Neuronal stem cell (in vitro differentiated cells): ENCODE results near the gene NEB.
"Not testable (repeated sequence)": the region's sequence is repeated elsewhere in the genome, so short reads cannot be mapped to it uniquely, and the experiment has no call there.

Experiments
- DNase-seq: peaks from one replicate; pipeline ENCODE4 v3.0.0-alpha.2; 2013; ENCODE audit warnings: low spot score
- H2AFZ ChIP-seq: one replicate; pipeline ENCODE4 v1.6.1; 2013; ENCODE audit warnings: mild to moderate bottlenecking, low read length, inconsistent platforms
- H2AK5ac ChIP-seq: 2 replicates; pipeline ENCODE4 v1.6.1; 2013; ENCODE audit warnings: low read depth, mild to moderate bottlenecking, inconsistent platforms, low read length, moderate library complexity, mixed read lengths
- H2BK120ac ChIP-seq: 2 replicates; pipeline ENCODE4 v1.6.1; 2013; ENCODE audit warnings: low read depth, mild to moderate bottlenecking, inconsistent platforms, low read length, moderate library complexity, mixed read lengths
- H2BK12ac ChIP-seq: one replicate; pipeline ENCODE4 v1.6.1; 2013; ENCODE audit warnings: low read length, inconsistent platforms
- H2BK15ac ChIP-seq: 2 replicates; pipeline ENCODE4 v1.6.1; 2013; ENCODE audit warnings: mild to moderate bottlenecking, low read length, inconsistent platforms, mixed read lengths
- H2BK5ac ChIP-seq: one replicate; pipeline ENCODE4 v1.6.1; 2013; ENCODE audit warnings: inconsistent platforms, mild to moderate bottlenecking, low read length, moderate library complexity
- H3K14ac ChIP-seq: one replicate; pipeline ENCODE4 v1.6.1; 2013; ENCODE audit warnings: low read length, inconsistent platforms
- H3K18ac ChIP-seq: 2 replicates; pipeline ENCODE4 v1.6.1; 2013; ENCODE audit warnings: low read length, inconsistent platforms
- H3K23ac ChIP-seq: 2 replicates; pipeline ENCODE4 v1.6.1; 2013; ENCODE audit warnings: low read depth, mild to moderate bottlenecking, mixed read lengths, low read length, inconsistent platforms; ENCODE audit not compliant: poor library complexity
- H3K27ac ChIP-seq: replicated peaks from 3 replicates; pipeline ENCODE4 v1.5.1; 2013; ENCODE audit warnings: low read length, inconsistent platforms
- H3K27me3 ChIP-seq, 3 experiments: 2 replicates each; pipeline ENCODE4 v1.6.1; 2013; ENCODE audit warnings: low read length in 3 of 3, mild to moderate bottlenecking in 2 of 3, inconsistent platforms in 1 of 3, low read depth in 1 of 3, mixed read lengths in 1 of 3, moderate library complexity in 1 of 3; ENCODE audit not compliant: control insufficient read depth in 3 of 3, insufficient read depth in 3 of 3
- H3K36me3 ChIP-seq, 2 donors: replicated peaks in 1 of 2; 2 replicates each; pipeline ENCODE4 v1.6.1; 2013; ENCODE audit warnings: low read length in 2 of 2; ENCODE audit not compliant: control insufficient read depth in 2 of 2, insufficient read depth in 2 of 2
- H3K4ac ChIP-seq: 2 replicates; pipeline ENCODE4 v1.6.1; 2013; ENCODE audit warnings: inconsistent platforms, mild to moderate bottlenecking, low read length, moderate library complexity
- H3K4me1 ChIP-seq, 2 donors: 1 replicate in 1 of 2; 2 replicates in 1 of 2; pipeline ENCODE4 v1.6.1; 2013; ENCODE audit warnings: low read length in 2 of 2, low read depth in 1 of 2; ENCODE audit not compliant: control insufficient read depth in 2 of 2, insufficient read depth in 1 of 2
- H3K4me2 ChIP-seq: one replicate; pipeline ENCODE4 v1.6.1; 2013; ENCODE audit warnings: mild to moderate bottlenecking, low read length, inconsistent platforms; ENCODE audit not compliant: insufficient read depth, poor library complexity, severe bottlenecking
- H3K4me3 ChIP-seq, 2 donors: 2 replicates each; pipeline ENCODE4 v1.5.1; 2013; ENCODE audit warnings: low read length in 2 of 2, mild to moderate bottlenecking in 2 of 2, inconsistent platforms in 1 of 2, moderate library complexity in 1 of 2
- H3K79me1 ChIP-seq: one replicate; pipeline ENCODE4 v1.6.1; 2013; ENCODE audit warnings: low read depth, mild to moderate bottlenecking, inconsistent platforms, low read length, moderate library complexity
- H3K9ac ChIP-seq: one replicate; pipeline ENCODE4 v1.6.1; 2013; ENCODE audit warnings: mild to moderate bottlenecking, low read depth, low read length, inconsistent platforms; ENCODE audit not compliant: poor library complexity
- H3K9me3 ChIP-seq, 2 donors: replicated peaks in 1 of 2; 2 replicates each; pipeline versions ENCODE3 to v1.6.1; 2013; ENCODE audit warnings: low read length in 2 of 2, mild to moderate bottlenecking in 2 of 2, inconsistent platforms in 1 of 2, low read depth in 1 of 2, mixed read lengths in 1 of 2, moderate library complexity in 1 of 2; ENCODE audit not compliant: control insufficient read depth in 2 of 2, insufficient read depth in 1 of 2
- H4K8ac ChIP-seq: one replicate; pipeline ENCODE4 v1.6.1; 2013; ENCODE audit warnings: low read depth, mild to moderate bottlenecking, inconsistent platforms, low read length, moderate library complexity
- H4K91ac ChIP-seq: one replicate; pipeline ENCODE4 v1.6.1; 2013; ENCODE audit warnings: low read length, low read depth, mild to moderate bottlenecking, inconsistent platforms; ENCODE audit not compliant: poor library complexity
- WGBS, 2 donors: extraction: QIAGEN DNeasy Blood & Tissue Kit; methylation state at CpG; one replicate each; pipeline ENCODE4 v1.1.7; 2013; ENCODE audit warnings: missing lambda C conversion rate in 2 of 2, mixed read lengths in 1 of 2; ENCODE audit not compliant: insufficient read length in 2 of 2, insufficient replicate concordance in 1 of 2; ENCODE audit errors: extremely low coverage in 2 of 2; 5-methylcytosine and 5-hydroxymethylcytosine counted together

The NEB gene

GRCh38 chr2:151580697-151581096 is 153.6 kb downstream of the NEB start:
- not testable (repeated sequence) for H3K4me3 ChIP-seq, H2BK15ac ChIP-seq, H2BK120ac ChIP-seq, DNase-seq, H3K14ac ChIP-seq, H2BK5ac ChIP-seq, H3K23ac ChIP-seq, H3K4ac ChIP-seq, H3K9me3 ChIP-seq, H3K27me3 ChIP-seq, H3K18ac ChIP-seq, H2AFZ ChIP-seq, H3K27ac ChIP-seq, H4K91ac ChIP-seq, H2AK5ac ChIP-seq, H3K4me2 ChIP-seq, H4K8ac ChIP-seq, H3K9ac ChIP-seq, H3K79me1 ChIP-seq, H2BK12ac ChIP-seq, H3K4me1 ChIP-seq, H3K36me3 ChIP-seq
- no CpG with 5 or more reads among the region's 4 CpGs for WGBS, 2 donors

GRCh38 chr2:151577116-151577515 is 157.2 kb downstream of the NEB start:
- H3K36me3 ChIP-seq = no peaks in the 10 kb centered on the region
- H2BK5ac ChIP-seq = no peak overlapping the region
- no peak overlapping the region for H3K4ac ChIP-seq
- no peaks in the 10 kb centered on the region for H3K9me3 ChIP-seq
- H2BK15ac ChIP-seq = no peak overlapping the region
- H2BK120ac ChIP-seq = no peak overlapping the region
- no peak overlapping the region for H2AFZ ChIP-seq
- H3K14ac ChIP-seq = no peak overlapping the region
- H3K79me1 ChIP-seq = no peaks in the 10 kb centered on the region
- H3K4me2 ChIP-seq = no peak overlapping the region
- H2BK12ac ChIP-seq = no peak overlapping the region
- H3K27ac ChIP-seq = no peak overlapping the region
- no CpG with 5 or more reads among the region's 5 CpGs for WGBS, 2 donors
- H3K4me1 ChIP-seq = no peaks in the 10 kb centered on the region
- H3K23ac ChIP-seq = no peak overlapping the region
- no peak overlapping the region for H3K18ac ChIP-seq
- H4K8ac ChIP-seq = no peak overlapping the region
- no peak overlapping the region for H4K91ac ChIP-seq
- H3K27me3 ChIP-seq = no peaks in the 10 kb centered on the region
- H2AK5ac ChIP-seq = no peak overlapping the region
- H3K9ac ChIP-seq = no peak overlapping the region
- DNase-seq = no peak
- no peak overlapping the region for H3K4me3 ChIP-seq

GRCh38 chr2:151576080-151576479 is 158.2 kb downstream of the NEB start:
- H3K4me3 ChIP-seq = no peak overlapping the region
- H2AFZ ChIP-seq = no peak overlapping the region
- no peak overlapping the region for H3K14ac ChIP-seq
- H2BK15ac ChIP-seq = no peak overlapping the region
- no peak overlapping the region for H3K4ac ChIP-seq
- H3K23ac ChIP-seq = no peak overlapping the region
- H3K9ac ChIP-seq = no peak overlapping the region
- no peak overlapping the region for H2AK5ac ChIP-seq
- H3K36me3 ChIP-seq = no peaks in the 10 kb centered on the region
- H3K18ac ChIP-seq = no peak overlapping the region
- H3K27me3 ChIP-seq = no peaks in the 10 kb centered on the region
- H3K79me1 ChIP-seq = no peaks in the 10 kb centered on the region
- H3K27ac ChIP-seq = no peak overlapping the region
- H3K4me1 ChIP-seq = no peaks in the 10 kb centered on the region
- no peaks in the 10 kb centered on the region for H3K9me3 ChIP-seq
- no peak overlapping the region for H2BK12ac ChIP-seq
- H4K8ac ChIP-seq = no peak overlapping the region
- no CpG with 5 or more reads among the region's 4 CpGs for WGBS, 2 donors
- no peak overlapping the region for H2BK120ac ChIP-seq
- no peak overlapping the region for H2BK5ac ChIP-seq
- no peak for DNase-seq
- no peak overlapping the region for H4K91ac ChIP-seq
- H3K4me2 ChIP-seq = no peak overlapping the region

- WGBS, 2 donors = no CpG with 5 or more reads among the region's 5 CpGs
- H3K14ac ChIP-seq = no peak overlapping the region
- no peak overlapping the region for H2AK5ac ChIP-seq
- H3K4me2 ChIP-seq = no peak overlapping the region
- no peak overlapping the region for H3K4me3 ChIP-seq
- DNase-seq = no peak
- no peaks in the 10 kb centered on the region for H3K27me3 ChIP-seq
- no peak overlapping the region for H2AFZ ChIP-seq
- no peak overlapping the region for H2BK12ac ChIP-seq
- H3K36me3 ChIP-seq = no peaks in the 10 kb centered on the region
- no peaks in the 10 kb centered on the region for H3K9me3 ChIP-seq
- no peaks in the 10 kb centered on the region for H3K4me1 ChIP-seq
- H2BK15ac ChIP-seq = no peak overlapping the region
- no peak overlapping the region for H3K18ac ChIP-seq
- no peak overlapping the region for H3K9ac ChIP-seq
- no peak overlapping the region for H4K91ac ChIP-seq
- no peak overlapping the region for H2BK5ac ChIP-seq
- no peak overlapping the region for H3K23ac ChIP-seq
- H3K4ac ChIP-seq = no peak overlapping the region
- no peak overlapping the region for H3K27ac ChIP-seq
- H3K79me1 ChIP-seq = no peaks in the 10 kb centered on the region
- no peak overlapping the region for H2BK120ac ChIP-seq
- no peak overlapping the region for H4K8ac ChIP-seq
These were observed 158.9 kb downstream of the NEB start for GRCh38 chr2:151575338-151575737.
